Testis (tissue), 2 donors: ENCODE measurements around the gene NLGN2.

ENCODE experiments used
- POLR2A ChIP-seq: fragments of 450-650 bp; IDR thresholded peaks from one replicate; pipeline ENCODE4 v1.6.1; 2017; ENCODE audit warnings: antibody characterized with exemption, mild to moderate bottlenecking, moderate library complexity
- TF ChIP-seq, protein P1 (sequence below), 3 experiments: fragments of 450-650 bp in 2 of 3; fragments of 200-600 bp in 1 of 3; sonication (generic) in 1 of 3; IDR thresholded peaks; one replicate each; pipeline ENCODE4 v1.5.1; 2016 to 2019; ENCODE audit warnings: antibody characterized with exemption in 3 of 3, mild to moderate bottlenecking in 2 of 3, moderate library complexity in 1 of 3

DNA sequence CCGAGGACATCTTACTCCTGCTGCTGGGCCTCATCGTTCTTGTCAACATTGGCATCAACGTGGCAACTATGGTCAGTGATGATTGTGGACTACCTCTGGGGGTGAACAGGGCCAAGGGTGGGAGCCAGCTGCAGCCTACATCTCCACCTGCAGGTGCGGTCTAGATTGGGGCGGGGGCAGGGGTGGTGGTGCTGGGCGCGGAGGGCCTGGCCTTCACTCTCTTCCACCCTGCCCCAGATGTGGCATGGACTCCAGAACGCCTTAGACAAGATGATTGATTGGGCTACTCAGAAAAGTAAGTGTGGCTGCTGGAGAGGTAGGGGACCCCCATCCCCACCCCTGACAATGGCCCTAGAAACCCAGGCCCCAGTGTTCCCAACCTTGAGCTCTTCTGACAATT, 18.1 kb downstream of the NLGN2 start:
- no peak for TF ChIP-seq POLR2A
- TF ChIP-seq, protein P1, sequence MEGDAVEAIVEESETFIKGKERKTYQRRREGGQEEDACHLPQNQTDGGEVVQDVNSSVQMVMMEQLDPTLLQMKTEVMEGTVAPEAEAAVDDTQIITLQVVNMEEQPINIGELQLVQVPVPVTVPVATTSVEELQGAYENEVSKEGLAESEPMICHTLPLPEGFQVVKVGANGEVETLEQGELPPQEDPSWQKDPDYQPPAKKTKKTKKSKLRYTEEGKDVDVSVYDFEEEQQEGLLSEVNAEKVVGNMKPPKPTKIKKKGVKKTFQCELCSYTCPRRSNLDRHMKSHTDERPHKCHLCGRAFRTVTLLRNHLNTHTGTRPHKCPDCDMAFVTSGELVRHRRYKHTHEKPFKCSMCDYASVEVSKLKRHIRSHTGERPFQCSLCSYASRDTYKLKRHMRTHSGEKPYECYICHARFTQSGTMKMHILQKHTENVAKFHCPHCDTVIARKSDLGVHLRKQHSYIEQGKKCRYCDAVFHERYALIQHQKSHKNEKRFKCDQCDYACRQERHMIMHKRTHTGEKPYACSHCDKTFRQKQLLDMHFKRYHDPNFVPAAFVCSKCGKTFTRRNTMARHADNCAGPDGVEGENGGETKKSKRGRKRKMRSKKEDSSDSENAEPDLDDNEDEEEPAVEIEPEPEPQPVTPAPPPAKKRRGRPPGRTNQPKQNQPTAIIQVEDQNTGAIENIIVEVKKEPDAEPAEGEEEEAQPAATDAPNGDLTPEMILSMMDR (IDR thresholded peaks at IDR 0.05) = no peak
